Ishikawa (cell line): ENCODE data around the gene MACF1.

Source experiments
- CEBPB ChIP-seq: IDR thresholded peaks from 2 replicates; pipeline ENCODE4 v1.6.1; 2012
- CREB1 ChIP-seq: IDR thresholded peaks from 2 replicates; pipeline ENCODE4 v1.6.1; 2012; ENCODE audit warnings: low read depth
- EGR1 ChIP-seq: IDR thresholded peaks from 2 replicates; pipeline ENCODE4 v1.6.1; 2012
- EP300 ChIP-seq: IDR thresholded peaks from 2 replicates; pipeline ENCODE4 v1.6.1; 2012; ENCODE audit warnings: borderline replicate concordance
- FOXM1 ChIP-seq: IDR thresholded peaks from 2 replicates; pipeline ENCODE4 v1.6.1; 2012; ENCODE audit warnings: low read depth, borderline replicate concordance
- MAX ChIP-seq: IDR thresholded peaks from 2 replicates; pipeline ENCODE4 v1.6.1; 2012
- NFIC ChIP-seq: IDR thresholded peaks from 2 replicates; pipeline ENCODE4 v1.6.1; 2012
- RAD21 ChIP-seq: IDR thresholded peaks from 2 replicates; pipeline ENCODE4 v1.6.1; 2012; ENCODE audit warnings: low read depth
- REST ChIP-seq: IDR thresholded peaks from 2 replicates; pipeline ENCODE4 v1.6.1; 2012; ENCODE audit warnings: low read depth, mild to moderate bottlenecking
- TAF1 ChIP-seq: IDR thresholded peaks from 2 replicates; pipeline ENCODE4 v1.6.1; 2012; ENCODE audit warnings: low read depth, mild to moderate bottlenecking
- TCF12 ChIP-seq: IDR thresholded peaks from 2 replicates; pipeline ENCODE4 v1.6.1; 2012; ENCODE audit warnings: low read depth
- TEAD4 ChIP-seq: IDR thresholded peaks from 2 replicates; pipeline ENCODE4 v1.6.1; 2012
- USF1 ChIP-seq: IDR thresholded peaks from 2 replicates; pipeline ENCODE4 v1.6.1; 2012
- YY1 ChIP-seq: IDR thresholded peaks from 2 replicates; pipeline ENCODE4 v1.6.1; 2012; ENCODE audit warnings: low read depth
- ZBTB7A ChIP-seq: IDR thresholded peaks from 2 replicates; pipeline ENCODE4 v1.6.1; 2012; ENCODE audit warnings: low read depth

Gene MACF1

GRCh38 chr1:39368045-39368444, 163.6 kb downstream of the MACF1 start:
- TF ChIP-seq USF1 (no peak), RAD21 (no peak), EP300 (no peak), TCF12 (no peak), ZBTB7A (no peak), TEAD4 (no peak), TAF1 (no peak), NFIC (no peak), EGR1 (no peak), CREB1 (no peak), REST (no peak), YY1 (no peak), MAX (no peak), CEBPB (no peak), FOXM1 (no peak)

GRCh38 chr1:39369565-39369964, 165.1 kb downstream of the MACF1 start:
- no peak for TF ChIP-seq EP300
- TF ChIP-seq FOXM1, result no peak
- TF ChIP-seq REST, result no peak
- TF ChIP-seq TAF1, result no peak
- no peak for TF ChIP-seq CREB1
- TF ChIP-seq MAX, result no peak
- TF ChIP-seq NFIC, result no peak
- no peak for TF ChIP-seq YY1

DNA sequence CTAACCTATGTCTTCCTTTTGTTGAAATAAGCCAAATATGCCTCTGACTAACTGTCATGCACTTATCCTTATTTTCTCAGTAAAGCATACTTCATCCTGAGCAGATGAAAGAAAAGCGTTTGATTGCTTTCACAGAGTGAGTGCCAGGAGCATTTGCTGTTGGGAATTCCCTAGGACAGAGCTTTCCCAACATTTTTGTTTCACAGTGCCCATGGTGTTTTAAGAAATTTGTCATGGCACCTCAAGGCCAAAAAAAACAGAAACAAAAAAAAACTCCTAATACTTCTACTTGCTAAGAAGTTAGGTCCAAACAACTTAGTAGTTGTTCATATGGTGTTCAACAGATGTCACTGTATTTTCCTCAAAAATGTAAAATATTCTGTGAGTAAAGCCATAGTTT, 166.1 kb downstream of the MACF1 start:
- no peak for TF ChIP-seq YY1
- no peak for TF ChIP-seq MAX
- no peak for TF ChIP-seq TCF12
- no peak for TF ChIP-seq ZBTB7A
- TF ChIP-seq EGR1, result no peak
- no peak for TF ChIP-seq USF1
- no peak for TF ChIP-seq CREB1
- no peak for TF ChIP-seq REST

DNA sequence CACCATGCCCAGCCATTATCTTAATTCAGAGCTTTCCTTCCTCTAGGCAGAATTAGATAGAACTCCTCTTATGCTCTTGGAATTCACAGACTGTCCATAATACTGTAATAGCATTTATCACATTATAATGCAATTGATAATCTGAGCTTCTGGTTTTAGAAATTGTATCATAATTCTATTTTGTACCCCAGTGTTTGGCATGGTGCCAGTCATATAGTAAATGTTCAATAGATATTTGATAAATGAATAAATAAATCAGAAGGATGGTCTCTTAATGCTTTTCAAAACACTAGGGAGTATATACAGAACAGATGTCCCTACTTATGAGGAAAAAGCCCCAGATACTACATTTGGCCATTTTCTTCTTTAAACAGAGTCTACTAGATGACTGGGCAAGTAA, 167.6 kb downstream of the MACF1 start:
- TF ChIP-seq REST, result no peak
- no peak for TF ChIP-seq EGR1
- TF ChIP-seq NFIC, result 0 out of 2 replicates have a peak, but pooled peaks have one; percentile 13
- no peak for TF ChIP-seq TCF12
